ENCODE measurements around the gene MOCS3.

MOCS3 gene

GRCh38 chr20:50958615-50959542, at the start of gene MOCS3:
Gene MOCS3, plus strand, starts transcription at chr20:50958818. Its CDS starts 25 bp downstream, at chr20:50958843.
- intact Hi-C loops (cut with DNase I; ENCODE audit: low total_unique reads), result loop anchor here (10.0 kb wide), 1 partner anchor 496 kb away; no protein-coding TSS in a partner anchor
- peak; percentile 74 to 87 for DNase-seq
- peaks cover 0 to 50% (median 33%) of the 10 kb centered on the region in 4 donors for H3K4me1 ChIP-seq

GRCh38 chr20:50909413-50909812, 49.2 kb upstream of the MOCS3 start:
- no peak for TF ChIP-seq CTCF (IDR thresholded peaks at IDR 0.05)

More at GRCh38 chr20:50958615-50959542, at the start of gene MOCS3:
- H3K9me3 ChIP-seq, result no peaks in the 10 kb centered on the region
- peak; percentile 8 to 11 for TF ChIP-seq CTCF (IDR thresholded peaks at IDR 0.05)
- H3K36me3 ChIP-seq, result peaks cover 6 to 19% (median 15%) of the 10 kb centered on the region in 3 donors
- peak within 1 kb of the TSS; percentile 83 to 88 for H3K4me3 ChIP-seq
- peak within 1 kb of the TSS; percentile 87 to 88 for H3K27ac ChIP-seq
- H3K27me3 ChIP-seq, result no peaks in the 10 kb centered on the region

GRCh38 chr20:50911030-50911429, 47.6 kb upstream of the MOCS3 start:
- intact Hi-C loops (cut with DNase I; ENCODE audit: low total_unique reads), result no loop called here
- no peak for DNase-seq
- H3K27ac ChIP-seq, result no peak overlapping the region
- no peaks in the 10 kb centered on the region for H3K9me3 ChIP-seq
- no peak overlapping the region for H3K4me3 ChIP-seq
- peaks cover 0 to 74% (median 27%) of the 10 kb centered on the region in 4 donors for H3K4me1 ChIP-seq
- H3K27me3 ChIP-seq, result no peaks in the 10 kb centered on the region
- H3K36me3 ChIP-seq, result no peaks in the 10 kb centered on the region
- TF ChIP-seq CTCF (IDR thresholded peaks at IDR 0.05), result no peak

More at GRCh38 chr20:50909413-50909812, 49.2 kb upstream of the MOCS3 start:
- intact Hi-C loops (cut with DNase I; ENCODE audit: low total_unique reads), result no loop called here
- Histone ChIP-seq H3K27ac (no peak overlapping the region), H3K9me3 (no peaks in the 10 kb centered on the region), H3K4me3 (no peak overlapping the region), H3K36me3 (no peaks in the 10 kb centered on the region), H3K4me1 (peaks cover 0 to 74% (median 20%) of the 10 kb centered on the region in 4 donors), H3K27me3 (no peaks in the 10 kb centered on the region)
- no peak for DNase-seq

GRCh38 chr20:50911716-50912115, 46.9 kb upstream of the MOCS3 start:
- no peaks in the 10 kb centered on the region for H3K27me3 ChIP-seq
- peaks cover 0 to 75% (median 31%) of the 10 kb centered on the region in 4 donors for H3K4me1 ChIP-seq
- H3K36me3 ChIP-seq, result no peaks in the 10 kb centered on the region
- intact Hi-C loops (cut with DNase I; ENCODE audit: low total_unique reads), result no loop called here
- no peak for DNase-seq
- H3K27ac ChIP-seq, result no peak overlapping the region
- no peak for TF ChIP-seq CTCF (IDR thresholded peaks at IDR 0.05)
- no peaks in the 10 kb centered on the region for H3K9me3 ChIP-seq
- H3K4me3 ChIP-seq, result no peak overlapping the region

GRCh38 chr20:50913690-50914375, 44.8 kb upstream of the MOCS3 start:
- H3K4me1 ChIP-seq, result peaks cover 0 to 92% (median 43%) of the 10 kb centered on the region in 4 donors
- no peak for TF ChIP-seq CTCF (IDR thresholded peaks at IDR 0.05)
- no peak for DNase-seq
- no peaks in the 10 kb centered on the region for H3K27me3 ChIP-seq
- H3K27ac ChIP-seq, result no peak overlapping the region
- H3K36me3 ChIP-seq, result no peaks in the 10 kb centered on the region
- H3K4me3 ChIP-seq, result no peak overlapping the region
- intact Hi-C loops (cut with DNase I; ENCODE audit: low total_unique reads), result no loop called here
- no peaks in the 10 kb centered on the region for H3K9me3 ChIP-seq
